ENCODE data around the gene CETN1.

Gene CETN1

GRCh38 chr18:565562-566061 lies 14.6 kb upstream of the CETN1 start:
- Histone ChIP-seq H3K4me3 (ENCODE audit: insufficient read depth, low read depth, low read length, poor library complexity, severe bottlenecking) (no peak overlapping the region), H3K27ac (ENCODE audit: insufficient read depth, low read length, poor library complexity, severe bottlenecking) (no peak overlapping the region), H3K9me3 (ENCODE audit: control insufficient read depth, low read length) (no peaks in the 10 kb centered on the region), H3K36me3 (ENCODE audit: control insufficient read depth, insufficient read depth, low read length) (no peaks in the 10 kb centered on the region), H3K27me3 (replicated peaks; ENCODE audit: control insufficient read depth, insufficient read depth, low read length, poor library complexity, severe bottlenecking) (no peaks in the 10 kb centered on the region), H3K4me1 (ENCODE audit: control insufficient read depth, insufficient read depth, low read length, poor library complexity, severe bottlenecking) (no peaks in the 10 kb centered on the region)
- no peak for DNase-seq

GRCh38 chr18:567122-567521 lies 13.1 kb upstream of the CETN1 start:
- Histone ChIP-seq H3K9me3 (ENCODE audit: control insufficient read depth, low read length) (no peaks in the 10 kb centered on the region), H3K4me3 (ENCODE audit: insufficient read depth, low read depth, low read length, poor library complexity, severe bottlenecking) (no peak overlapping the region), H3K4me1 (ENCODE audit: control insufficient read depth, insufficient read depth, low read length, poor library complexity, severe bottlenecking) (no peaks in the 10 kb centered on the region), H3K27me3 (replicated peaks; ENCODE audit: control insufficient read depth, insufficient read depth, low read length, poor library complexity, severe bottlenecking) (no peaks in the 10 kb centered on the region), H3K27ac (ENCODE audit: insufficient read depth, low read length, poor library complexity, severe bottlenecking) (no peak overlapping the region), H3K36me3 (ENCODE audit: control insufficient read depth, insufficient read depth, low read length) (no peaks in the 10 kb centered on the region)
- no peak for DNase-seq

GRCh38 chr18:568731-569130 lies 11.4 kb upstream of the CETN1 start:
- no peaks in the 10 kb centered on the region for H3K4me1 ChIP-seq (ENCODE audit: control insufficient read depth, insufficient read depth, low read length, poor library complexity, severe bottlenecking)
- H3K36me3 ChIP-seq (ENCODE audit: control insufficient read depth, insufficient read depth, low read length) = no peaks in the 10 kb centered on the region
- no peaks in the 10 kb centered on the region for H3K27me3 ChIP-seq (replicated peaks; ENCODE audit: control insufficient read depth, insufficient read depth, low read length, poor library complexity, severe bottlenecking)
- H3K4me3 ChIP-seq (ENCODE audit: insufficient read depth, low read depth, low read length, poor library complexity, severe bottlenecking) = no peak overlapping the region
- H3K9me3 ChIP-seq (ENCODE audit: control insufficient read depth, low read length) = no peaks in the 10 kb centered on the region
- DNase-seq = no peak
- H3K27ac ChIP-seq (ENCODE audit: insufficient read depth, low read length, poor library complexity, severe bottlenecking) = no peak overlapping the region

GRCh38 chr18:570256-570655 lies 9.9 kb upstream of the CETN1 start:
- Histone ChIP-seq H3K9me3 (ENCODE audit: control insufficient read depth, low read length) (no peaks in the 10 kb centered on the region), H3K27ac (ENCODE audit: insufficient read depth, low read length, poor library complexity, severe bottlenecking) (no peak overlapping the region), H3K27me3 (replicated peaks; ENCODE audit: control insufficient read depth, insufficient read depth, low read length, poor library complexity, severe bottlenecking) (no peaks in the 10 kb centered on the region), H3K4me1 (ENCODE audit: control insufficient read depth, insufficient read depth, low read length, poor library complexity, severe bottlenecking) (no peaks in the 10 kb centered on the region), H3K36me3 (ENCODE audit: control insufficient read depth, insufficient read depth, low read length) (no peaks in the 10 kb centered on the region), H3K4me3 (ENCODE audit: insufficient read depth, low read depth, low read length, poor library complexity, severe bottlenecking) (no peak overlapping the region)
- DNase-seq = no peak

- Histone ChIP-seq H3K36me3 (ENCODE audit: control insufficient read depth, insufficient read depth, low read length) (no peaks in the 10 kb centered on the region), H3K9me3 (ENCODE audit: control insufficient read depth, low read length) (no peaks in the 10 kb centered on the region), H3K27me3 (replicated peaks; ENCODE audit: control insufficient read depth, insufficient read depth, low read length, poor library complexity, severe bottlenecking) (no peaks in the 10 kb centered on the region), H3K27ac (ENCODE audit: insufficient read depth, low read length, poor library complexity, severe bottlenecking) (no peak overlapping the region), H3K4me3 (ENCODE audit: insufficient read depth, low read depth, low read length, poor library complexity, severe bottlenecking) (no peak overlapping the region), H3K4me1 (ENCODE audit: control insufficient read depth, insufficient read depth, low read length, poor library complexity, severe bottlenecking) (no peaks in the 10 kb centered on the region)
- no peak for DNase-seq
Measured at GRCh38 chr18:570697-571096, 9.5 kb upstream of the CETN1 start.

GRCh38 chr18:572091-572830 lies 7.9 kb upstream of the CETN1 start:
- Histone ChIP-seq H3K4me1 (ENCODE audit: control insufficient read depth, insufficient read depth, low read length, poor library complexity, severe bottlenecking) (no peaks in the 10 kb centered on the region), H3K4me3 (ENCODE audit: insufficient read depth, low read depth, low read length, poor library complexity, severe bottlenecking) (no peak overlapping the region)

GRCh38 chr18:572831-573289 lies 7.3 kb upstream of the CETN1 start:
- Histone ChIP-seq H3K27me3 (replicated peaks; ENCODE audit: control insufficient read depth, insufficient read depth, low read length, poor library complexity, severe bottlenecking) (no peaks in the 10 kb centered on the region), H3K27ac (ENCODE audit: insufficient read depth, low read length, poor library complexity, severe bottlenecking) (no peak overlapping the region), H3K4me1 (ENCODE audit: control insufficient read depth, insufficient read depth, low read length, poor library complexity, severe bottlenecking) (no peaks in the 10 kb centered on the region), H3K4me3 (ENCODE audit: insufficient read depth, low read depth, low read length, poor library complexity, severe bottlenecking) (no peak overlapping the region), H3K36me3 (ENCODE audit: control insufficient read depth, insufficient read depth, low read length) (no peaks in the 10 kb centered on the region), H3K9me3 (ENCODE audit: control insufficient read depth, low read length) (no peaks in the 10 kb centered on the region)
- no peak for DNase-seq

More at GRCh38 chr18:572091-572830, 7.9 kb upstream of the CETN1 start:
- DNase-seq = no peak
- H3K9me3 ChIP-seq (ENCODE audit: control insufficient read depth, low read length) = no peaks in the 10 kb centered on the region
- no peak overlapping the region for H3K27ac ChIP-seq (ENCODE audit: insufficient read depth, low read length, poor library complexity, severe bottlenecking)
- no peaks in the 10 kb centered on the region for H3K36me3 ChIP-seq (ENCODE audit: control insufficient read depth, insufficient read depth, low read length)
- no peaks in the 10 kb centered on the region for H3K27me3 ChIP-seq (replicated peaks; ENCODE audit: control insufficient read depth, insufficient read depth, low read length, poor library complexity, severe bottlenecking)

- no peak for DNase-seq
- Histone ChIP-seq H3K4me3 (ENCODE audit: insufficient read depth, low read depth, low read length, poor library complexity, severe bottlenecking) (no peak overlapping the region), H3K27ac (ENCODE audit: insufficient read depth, low read length, poor library complexity, severe bottlenecking) (no peak overlapping the region), H3K4me1 (ENCODE audit: control insufficient read depth, insufficient read depth, low read length, poor library complexity, severe bottlenecking) (no peaks in the 10 kb centered on the region), H3K27me3 (replicated peaks; ENCODE audit: control insufficient read depth, insufficient read depth, low read length, poor library complexity, severe bottlenecking) (no peaks in the 10 kb centered on the region), H3K9me3 (ENCODE audit: control insufficient read depth, low read length) (no peaks in the 10 kb centered on the region), H3K36me3 (ENCODE audit: control insufficient read depth, insufficient read depth, low read length) (no peaks in the 10 kb centered on the region)
Measured at GRCh38 chr18:573385-573784, 6.8 kb upstream of the CETN1 start.

- H3K36me3 ChIP-seq (ENCODE audit: control insufficient read depth, insufficient read depth, low read length) = no peaks in the 10 kb centered on the region
Measured at GRCh38 chr18:574149-574860, 5.9 kb upstream of the CETN1 start.

More at GRCh38 chr18:574149-574860, 5.9 kb upstream of the CETN1 start:
- Histone ChIP-seq H3K27ac (ENCODE audit: insufficient read depth, low read length, poor library complexity, severe bottlenecking) (no peak overlapping the region), H3K9me3 (ENCODE audit: control insufficient read depth, low read length) (no peaks in the 10 kb centered on the region), H3K27me3 (replicated peaks; ENCODE audit: control insufficient read depth, insufficient read depth, low read length, poor library complexity, severe bottlenecking) (no peaks in the 10 kb centered on the region), H3K4me1 (ENCODE audit: control insufficient read depth, insufficient read depth, low read length, poor library complexity, severe bottlenecking) (no peaks in the 10 kb centered on the region), H3K4me3 (ENCODE audit: insufficient read depth, low read depth, low read length, poor library complexity, severe bottlenecking) (no peak overlapping the region)
- no peak for DNase-seq

Data from effector memory CD4-positive, alpha-beta T cell (primary cell).